ENCODE results near the gene STEAP1B.
"Not testable (repeated sequence)": the region's sequence is repeated elsewhere in the genome, so short reads cannot be mapped to it uniquely, and the experiment has no call there.

STEAP1B gene

DNA sequence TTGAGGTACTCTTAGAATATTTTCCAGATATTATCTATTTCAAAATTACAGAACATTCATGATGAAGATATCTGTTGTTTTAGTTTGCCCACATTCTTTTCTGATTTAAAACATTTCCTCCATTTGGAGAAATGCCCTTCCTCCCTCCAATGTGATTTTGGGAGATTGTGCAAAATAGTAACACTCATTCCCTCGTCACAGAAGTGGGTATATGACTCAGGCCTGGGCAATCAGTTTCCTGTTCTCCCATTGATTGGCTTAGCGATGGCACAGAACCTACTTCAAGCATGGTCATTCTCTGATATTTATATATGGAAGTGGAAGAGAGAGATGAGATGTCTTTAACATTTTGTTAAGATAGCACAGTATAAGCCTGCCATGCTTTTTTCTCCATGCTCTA lies 3.1 kb downstream of the STEAP1B start:
- not testable (repeated sequence) for DNase-seq (ENCODE audit: low spot score)

DNA sequence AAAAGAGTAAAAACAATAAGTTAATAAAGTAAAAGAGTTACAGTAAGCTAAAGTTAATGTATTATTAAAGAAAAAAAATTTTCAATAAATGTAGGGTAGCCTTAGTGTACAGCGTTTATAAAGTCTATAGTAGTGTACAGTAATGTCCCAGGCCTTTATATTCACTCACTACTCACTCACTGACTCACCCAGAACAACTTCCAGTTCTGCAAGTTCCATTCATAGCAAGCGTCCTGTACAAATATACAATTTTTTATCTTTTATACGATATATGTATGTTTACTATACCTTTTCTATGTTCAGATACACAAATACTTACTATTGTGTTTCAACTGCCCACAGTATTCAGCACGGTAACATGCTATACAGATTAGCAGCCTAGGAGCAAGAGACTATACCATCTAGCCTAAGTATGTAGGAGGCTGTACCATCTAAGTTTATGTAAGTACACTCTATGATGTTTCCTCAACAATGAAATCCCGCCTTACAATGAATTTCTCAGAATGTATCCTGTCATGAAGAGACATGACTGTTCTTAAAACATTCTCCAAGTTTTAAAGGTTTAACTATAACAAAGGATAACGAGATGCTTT lies 3.6 kb downstream of the STEAP1B start:
- not testable (repeated sequence) for DNase-seq (ENCODE audit: low spot score)

DNA sequence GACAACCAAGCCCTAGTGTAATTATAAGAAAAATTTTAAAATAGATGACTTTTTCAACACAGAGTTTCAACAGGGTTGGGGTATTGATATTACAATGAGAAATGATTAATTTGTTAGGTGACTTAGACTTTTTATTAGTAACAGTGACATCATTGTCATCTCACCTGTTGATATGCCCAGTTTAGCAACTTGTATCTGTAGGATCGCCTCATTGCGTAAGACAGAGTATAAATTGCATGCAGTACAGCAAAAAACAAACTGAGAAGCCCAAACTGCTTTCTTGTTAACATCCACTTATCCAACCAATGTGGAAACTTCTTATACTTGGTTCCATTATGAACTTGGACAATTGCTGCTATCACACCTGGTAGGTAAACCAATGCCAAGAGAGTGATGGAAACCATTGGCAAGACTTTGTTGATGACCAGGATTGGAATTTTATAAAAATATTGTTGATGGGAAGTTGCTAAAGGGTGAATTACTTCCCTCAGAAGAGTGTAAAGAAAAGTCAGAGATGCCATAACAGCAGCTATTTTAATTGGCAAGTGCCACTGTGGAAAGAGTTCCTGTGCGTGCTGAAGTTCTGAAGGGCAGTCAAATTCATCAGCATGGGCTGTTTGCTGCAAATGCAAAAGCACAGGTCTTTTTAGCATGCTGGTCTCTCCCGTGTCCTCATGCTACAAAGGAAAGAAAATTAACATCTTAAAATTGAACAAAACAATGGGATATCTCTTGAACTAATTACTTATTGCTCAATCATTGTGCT lies 6.6 kb downstream of the STEAP1B start:
- DNase-seq (ENCODE audit: low spot score) = not testable (repeated sequence)

DNA sequence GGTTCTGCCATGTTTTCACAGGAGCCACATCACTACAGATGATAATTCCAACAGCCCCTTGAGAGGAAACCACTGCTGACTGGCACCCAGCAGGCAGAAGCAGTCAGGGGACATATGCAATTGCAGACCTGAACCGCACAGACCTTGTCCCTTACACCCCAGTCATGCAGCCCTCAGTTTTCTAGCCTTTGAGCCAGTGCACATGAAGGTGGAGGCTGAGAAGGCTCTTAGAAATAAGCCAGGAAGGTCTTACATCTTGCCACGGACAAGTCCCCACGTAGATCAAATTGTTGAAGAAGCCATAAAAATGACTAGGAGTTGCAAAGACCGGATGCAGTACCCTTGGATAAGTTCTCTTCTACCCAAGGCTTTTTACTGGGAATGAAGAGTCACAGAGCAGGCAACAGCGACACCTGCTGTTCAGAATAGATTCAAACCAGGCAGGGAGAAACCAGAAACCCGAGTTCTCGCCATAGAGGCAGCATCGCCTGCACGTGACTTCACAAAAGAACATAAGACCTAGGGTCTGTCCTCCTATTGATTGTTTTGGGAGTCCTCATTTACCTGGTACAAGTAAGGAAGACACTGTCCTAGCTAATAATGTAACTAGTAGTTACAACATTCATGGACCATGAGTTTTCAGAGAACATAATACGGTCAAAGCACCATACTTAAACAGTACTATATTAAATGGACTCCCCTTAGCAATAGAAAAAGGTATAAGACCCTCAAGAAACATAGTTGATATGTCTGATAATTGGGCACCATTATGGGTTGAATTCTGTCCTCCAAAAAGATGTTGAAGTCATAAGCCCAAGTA lies 11.1 kb downstream of the STEAP1B start:
- DNase-seq (ENCODE audit: low spot score) = no peak

DNA sequence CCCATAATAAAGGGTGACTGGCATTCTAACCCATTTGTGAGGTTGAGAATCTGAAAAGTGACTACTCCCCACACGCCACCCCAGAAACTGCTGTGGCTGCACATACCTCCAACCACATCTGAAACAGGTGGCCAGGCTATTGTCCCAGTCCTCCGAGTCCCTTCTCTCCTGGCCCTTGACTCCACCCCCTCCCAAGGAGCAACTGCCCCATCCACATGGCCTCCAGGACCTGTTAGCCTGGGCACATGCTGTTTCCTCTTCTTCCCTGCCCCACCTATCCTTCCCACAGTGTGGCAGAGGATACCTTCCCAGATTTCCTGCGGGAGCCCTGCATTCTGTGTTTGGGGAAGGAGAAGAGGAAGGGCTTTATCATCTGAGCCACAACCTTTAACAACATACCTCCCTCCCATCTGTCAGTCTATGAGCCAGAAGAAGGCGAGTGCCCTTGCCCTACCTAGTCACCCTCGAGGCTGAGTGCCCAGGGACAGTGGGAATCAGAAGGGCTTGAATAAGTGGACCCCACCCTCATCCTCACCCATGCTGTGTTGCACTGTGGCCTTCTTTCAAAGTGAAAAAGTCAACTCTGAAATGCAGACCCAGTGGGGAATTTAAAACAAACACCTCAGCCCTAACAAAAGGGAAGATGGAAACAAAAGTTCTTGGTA lies 11.9 kb downstream of the STEAP1B start:
- no peak for DNase-seq (ENCODE audit: low spot score)

DNA sequence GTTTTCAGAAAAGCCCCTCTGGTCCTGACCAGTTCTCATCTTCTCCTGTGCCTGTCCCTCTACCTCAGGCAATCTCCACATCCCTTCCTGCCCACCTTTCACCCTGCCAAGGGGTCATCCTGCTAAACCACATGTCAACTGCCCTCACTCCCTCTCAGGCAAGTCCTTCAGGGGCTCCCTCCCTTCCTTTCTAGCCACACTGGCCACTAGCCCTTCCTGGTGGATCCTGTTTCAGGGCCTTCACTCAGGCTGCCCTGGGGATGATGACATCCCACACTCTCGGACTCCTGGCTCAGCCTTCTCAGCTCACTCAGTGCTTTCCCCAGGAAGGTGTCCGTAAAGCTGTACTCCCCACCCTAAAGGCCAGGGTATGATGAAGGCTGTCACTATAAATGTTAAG lies 13.4 kb downstream of the STEAP1B start:
- no peak for DNase-seq (ENCODE audit: low spot score)

DNA sequence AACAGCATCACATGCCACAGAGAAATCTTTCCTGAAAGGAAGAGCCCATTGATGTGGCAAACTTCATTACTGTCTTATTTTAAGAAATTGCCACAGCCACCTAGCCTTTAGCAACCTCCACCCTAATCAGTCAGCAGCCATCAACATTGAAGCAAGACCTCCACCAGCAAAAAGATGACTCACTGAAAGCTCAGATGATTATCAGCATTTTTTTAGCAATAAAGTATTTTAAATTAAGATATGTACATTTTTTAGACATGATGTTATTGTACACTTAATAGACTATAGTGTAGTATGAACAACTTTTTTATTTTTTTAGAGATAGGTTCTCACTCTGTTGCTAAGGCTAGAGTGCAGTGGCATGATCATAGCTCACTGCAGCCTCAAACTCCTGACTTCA lies 14.8 kb downstream of the STEAP1B start:
- DNase-seq (ENCODE audit: low spot score) = no peak

DNA sequence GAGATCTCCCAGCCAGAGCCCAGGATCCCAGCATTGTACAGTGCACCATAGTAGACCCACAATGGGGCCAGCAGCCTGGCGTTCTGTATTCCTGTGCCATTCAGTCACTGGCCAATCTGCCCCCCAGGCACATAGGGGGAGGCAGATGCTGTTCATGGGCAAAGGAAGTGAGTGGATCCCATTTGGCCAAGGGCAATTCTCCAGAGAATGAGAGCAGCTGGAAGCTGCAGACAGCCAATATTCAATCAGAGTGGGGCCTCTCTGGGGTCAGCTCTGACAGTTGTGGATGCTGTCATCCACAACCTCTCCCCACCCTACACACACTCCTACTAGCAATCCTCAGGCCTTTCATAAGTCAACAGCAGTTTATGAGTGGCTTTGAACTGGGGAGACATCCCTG lies 17.5 kb downstream of the STEAP1B start:
- no peak for DNase-seq (ENCODE audit: low spot score)

DNA sequence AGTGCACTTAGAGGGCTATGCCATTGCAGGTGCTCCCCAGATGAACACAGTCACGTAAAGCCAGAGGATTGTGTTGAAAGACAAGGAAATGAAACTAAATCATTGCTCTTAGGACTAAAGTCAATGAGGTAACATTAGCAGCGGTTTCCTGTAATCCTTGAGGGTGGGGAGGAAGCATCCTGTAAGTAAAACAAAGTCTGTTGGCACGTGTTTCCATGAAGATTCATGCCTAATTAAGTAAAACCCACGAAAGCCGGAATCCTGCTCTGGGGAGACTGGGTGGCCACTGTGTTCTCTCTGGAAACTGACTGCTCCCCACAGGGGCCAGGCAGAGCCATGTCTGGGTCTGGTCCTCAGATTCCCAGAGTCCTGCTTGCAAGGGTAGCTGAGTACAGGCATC lies 18.3 kb downstream of the STEAP1B start:
- DNase-seq (ENCODE audit: low spot score) = no peak

DNA sequence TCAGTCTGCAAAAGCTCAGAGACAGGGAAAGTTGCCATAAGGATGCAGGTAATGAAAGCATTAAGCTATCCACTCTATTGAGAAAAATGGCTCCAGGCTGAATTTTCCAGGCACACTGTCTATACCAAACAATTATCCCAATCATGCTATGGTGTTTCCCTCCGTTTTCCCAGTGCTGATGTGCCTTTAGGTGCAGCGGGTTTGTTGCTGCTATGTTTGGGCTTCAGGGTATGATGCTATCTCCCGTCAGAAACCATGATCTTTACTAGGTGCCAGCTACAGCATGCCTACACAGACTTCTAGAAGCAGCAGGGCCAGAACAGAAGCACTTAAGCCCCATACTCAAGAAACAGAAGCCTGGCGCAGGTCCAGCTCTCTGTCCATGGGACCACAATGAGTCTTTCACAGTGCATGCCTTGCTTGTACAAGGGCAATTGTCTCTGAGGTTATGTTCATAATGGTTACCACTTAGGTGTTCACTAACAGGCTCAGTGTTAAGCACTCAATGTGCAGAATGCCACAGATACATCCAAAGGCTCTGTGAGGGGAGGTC lies 19.4 kb downstream of the STEAP1B start:
- no peak for DNase-seq (ENCODE audit: low spot score)

DNA sequence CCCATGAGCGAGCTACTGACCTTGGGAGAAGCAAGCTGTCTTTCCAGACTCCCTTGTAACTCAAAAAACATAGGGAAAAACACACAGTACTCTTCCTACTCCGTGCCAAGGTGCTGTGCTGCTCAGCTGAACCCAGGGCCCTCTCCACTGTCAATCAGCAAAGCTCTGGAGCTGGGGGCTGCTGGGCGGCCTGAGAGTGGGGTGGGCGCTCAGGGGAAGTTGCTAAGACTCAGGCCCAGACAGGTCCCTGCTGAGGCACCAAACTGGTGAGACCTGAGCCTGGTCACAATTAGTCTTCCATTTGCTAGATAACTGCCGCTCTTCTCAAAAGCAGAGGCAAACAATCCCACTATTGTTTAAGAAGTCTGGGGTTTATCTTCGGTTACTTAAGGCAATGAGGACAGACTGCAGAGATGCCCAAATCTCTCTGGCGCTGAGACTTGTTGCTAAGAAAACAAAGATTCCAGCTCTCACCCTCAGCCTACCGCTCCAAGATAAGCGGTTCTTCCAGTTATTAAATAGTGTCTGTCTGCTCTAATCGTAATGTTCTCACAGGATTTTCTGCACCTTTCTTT lies 22.0 kb downstream of the STEAP1B start:
- no peak for DNase-seq (ENCODE audit: low spot score)

DNA sequence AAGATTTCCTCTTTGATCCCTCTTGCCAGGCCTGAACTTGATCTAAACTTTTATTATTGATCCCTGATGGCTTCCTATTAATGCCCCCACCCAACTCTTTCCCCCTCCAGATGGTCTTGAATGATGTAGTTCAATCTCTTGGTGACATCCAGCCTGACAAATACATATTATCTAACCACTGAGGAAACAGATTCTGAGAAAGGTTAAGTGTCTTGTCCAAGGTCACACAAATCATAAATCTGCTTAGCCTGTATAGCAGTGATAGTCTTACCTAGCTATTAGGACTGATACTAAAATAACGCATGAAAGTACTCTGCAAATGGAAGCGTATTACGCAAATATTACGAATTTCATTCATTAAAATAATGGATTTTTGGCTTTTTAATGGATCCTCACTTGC lies 22.7 kb downstream of the STEAP1B start:
- DNase-seq (ENCODE audit: low spot score) = no peak

DNA sequence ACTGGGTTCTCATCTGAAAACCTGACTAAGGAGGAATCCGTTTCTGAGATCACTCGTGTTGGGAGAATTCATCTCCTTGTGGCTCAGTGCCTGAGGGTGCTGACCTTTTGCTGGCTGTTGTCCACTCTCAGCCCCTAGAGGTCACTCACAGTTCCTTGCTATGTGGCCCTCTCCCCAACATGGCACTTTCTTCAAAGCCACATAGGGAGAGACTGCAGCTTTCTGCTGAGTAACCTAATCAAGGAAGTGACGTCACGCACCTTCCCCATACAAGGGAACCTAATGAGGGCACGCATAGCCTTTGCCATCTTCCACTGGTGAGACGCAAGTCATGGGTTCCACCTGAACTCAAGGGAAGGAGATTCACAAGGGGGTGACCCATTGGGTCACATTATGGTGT lies 23.2 kb downstream of the STEAP1B start:
- DNase-seq (ENCODE audit: low spot score) = no peak

DNA sequence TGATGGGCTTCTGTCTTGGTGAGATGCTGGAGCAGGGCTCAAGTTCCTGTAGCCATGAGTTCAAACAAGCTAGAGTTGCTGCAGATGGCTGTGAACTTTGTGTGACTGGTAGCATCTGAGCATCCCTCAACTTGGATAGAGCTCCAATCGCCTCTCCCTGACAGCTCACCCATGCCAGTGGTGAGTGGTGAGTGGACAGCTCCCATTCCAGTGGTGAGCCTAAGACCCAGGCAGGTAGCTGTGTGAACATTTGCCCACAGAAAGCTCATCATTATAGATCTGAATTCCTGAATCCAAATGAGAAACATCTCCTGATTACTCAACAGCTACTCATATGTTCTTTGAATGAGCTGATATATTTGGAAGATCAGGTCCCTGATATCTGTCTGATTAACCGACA lies 25.3 kb downstream of the STEAP1B start:
- no peak for DNase-seq (ENCODE audit: low spot score)

DNA sequence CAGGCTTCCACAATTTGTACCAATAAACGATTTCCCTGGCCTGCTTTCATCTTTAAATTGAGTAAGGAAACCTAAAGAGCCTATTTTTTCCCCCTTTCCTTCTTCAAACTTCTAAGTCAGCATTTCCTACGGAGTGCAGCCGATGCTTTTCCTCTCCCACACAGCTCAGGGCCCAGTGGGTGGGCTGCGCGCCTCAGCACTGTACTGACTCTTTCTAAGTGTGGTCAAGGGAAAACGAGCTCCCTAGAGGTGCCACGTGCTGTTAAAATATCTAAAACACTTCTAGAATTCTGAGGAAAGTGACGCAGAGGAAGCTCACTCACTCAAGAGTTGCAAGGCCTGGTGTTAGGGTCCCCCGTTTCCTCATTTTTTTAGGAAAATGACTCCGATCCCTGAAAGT lies 29.0 kb downstream of the STEAP1B start:
- no peak for DNase-seq (ENCODE audit: low spot score)

DNA sequence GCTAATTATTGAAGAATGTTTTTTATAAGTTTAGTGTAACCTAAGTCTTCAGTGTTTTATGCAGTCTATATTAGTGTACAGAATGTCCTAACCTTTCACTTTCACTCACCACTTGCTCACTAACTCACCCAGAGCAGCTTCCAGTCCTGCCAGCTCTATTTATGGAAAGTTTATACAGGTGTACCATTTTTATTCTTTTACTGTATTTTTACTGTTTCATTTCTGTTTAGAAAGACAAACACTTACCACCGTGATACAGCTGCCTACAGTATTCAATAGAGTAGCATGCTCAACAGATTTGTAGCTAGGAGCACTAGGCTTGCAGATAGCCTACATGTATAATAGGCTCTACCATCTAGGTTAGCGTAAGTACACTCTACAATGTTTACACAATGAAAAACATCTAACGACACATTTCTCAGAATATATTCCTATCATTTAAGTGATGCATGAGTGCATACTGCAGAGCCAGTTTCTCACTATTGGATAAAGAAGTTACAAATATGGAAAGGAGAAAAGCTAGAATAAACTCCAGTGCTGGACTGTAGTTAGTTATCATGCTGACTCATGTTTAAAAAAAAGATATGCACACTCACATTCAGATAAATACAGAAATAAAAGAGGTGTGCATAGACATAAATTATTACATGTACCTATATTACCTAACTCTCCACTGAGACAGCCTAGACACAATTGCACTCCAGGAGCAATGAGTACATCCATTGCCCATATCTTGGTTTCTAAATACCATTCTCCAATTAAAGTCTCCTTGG lies 30.4 kb downstream of the STEAP1B start:
- no peak for DNase-seq (ENCODE audit: low spot score)

DNA sequence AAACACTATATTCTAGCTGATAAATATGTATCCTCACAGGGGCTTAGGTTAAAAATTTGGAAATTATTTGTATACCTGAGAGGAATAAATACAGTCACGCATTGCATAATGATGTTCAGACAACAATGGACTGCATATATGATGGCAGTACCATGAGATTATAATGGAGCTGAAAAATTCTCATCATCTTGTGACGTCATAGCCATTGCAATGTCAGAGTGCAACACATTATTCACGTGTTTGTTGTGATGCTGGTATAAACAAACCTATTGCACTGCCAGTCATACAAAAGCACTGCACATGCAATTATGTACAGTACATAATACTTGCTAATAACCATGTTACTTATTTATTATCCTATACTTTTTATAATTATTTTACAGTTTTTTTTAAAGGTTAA lies 31.4 kb downstream of the STEAP1B start:
- DNase-seq (ENCODE audit: low spot score) = no peak

DNA sequence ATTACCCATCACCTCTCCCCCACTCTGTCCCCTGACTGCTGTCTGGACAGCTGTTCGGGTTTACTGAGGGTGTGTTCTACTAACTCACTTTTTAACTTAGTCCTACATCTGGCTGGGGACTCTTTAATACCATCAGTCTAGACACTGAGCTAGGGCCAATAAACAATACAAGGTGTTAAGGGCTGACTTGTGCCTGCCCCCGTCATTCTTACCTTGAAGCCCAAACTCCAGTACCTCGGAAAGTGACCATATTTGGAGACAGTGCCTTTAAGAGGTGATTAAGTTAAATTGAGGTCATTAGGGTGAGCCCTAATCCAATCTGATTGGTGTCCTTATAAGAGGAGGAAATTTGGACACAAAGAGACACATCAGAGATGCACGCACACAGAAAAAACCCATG lies 35.7 kb downstream of the STEAP1B start:
- DNase-seq (ENCODE audit: low spot score) = no peak

DNA sequence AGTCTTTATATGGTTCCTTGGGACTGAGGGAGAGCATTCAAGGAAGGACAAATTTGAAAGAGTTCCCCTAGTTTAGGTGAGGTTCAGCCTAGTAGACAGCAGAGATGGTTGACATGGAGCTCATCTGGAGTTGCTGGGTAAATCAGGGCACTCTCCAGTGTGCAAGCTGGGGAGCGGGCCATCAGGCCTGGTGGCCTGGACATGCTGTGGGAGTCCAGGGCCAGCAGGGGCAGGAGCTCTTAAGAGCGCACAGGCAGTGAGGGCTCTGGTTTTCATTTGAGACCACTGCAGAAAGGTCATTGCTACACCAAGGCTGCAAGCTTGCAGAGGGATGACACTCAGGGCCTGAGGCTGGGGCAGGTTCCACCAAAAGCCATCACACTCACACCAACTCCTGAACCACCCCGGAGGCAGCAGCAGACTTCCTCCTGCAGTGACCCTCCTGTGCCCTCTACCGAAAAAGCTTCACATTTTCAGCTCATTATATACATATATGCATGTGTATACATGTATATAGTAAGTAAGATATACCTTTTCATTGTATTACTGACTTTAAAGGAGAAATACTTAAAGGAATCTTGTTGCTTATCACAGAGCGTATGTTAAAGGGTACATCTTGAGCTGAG lies 39.5 kb downstream of the STEAP1B start:
- DNase-seq (ENCODE audit: low spot score) = no peak

DNA sequence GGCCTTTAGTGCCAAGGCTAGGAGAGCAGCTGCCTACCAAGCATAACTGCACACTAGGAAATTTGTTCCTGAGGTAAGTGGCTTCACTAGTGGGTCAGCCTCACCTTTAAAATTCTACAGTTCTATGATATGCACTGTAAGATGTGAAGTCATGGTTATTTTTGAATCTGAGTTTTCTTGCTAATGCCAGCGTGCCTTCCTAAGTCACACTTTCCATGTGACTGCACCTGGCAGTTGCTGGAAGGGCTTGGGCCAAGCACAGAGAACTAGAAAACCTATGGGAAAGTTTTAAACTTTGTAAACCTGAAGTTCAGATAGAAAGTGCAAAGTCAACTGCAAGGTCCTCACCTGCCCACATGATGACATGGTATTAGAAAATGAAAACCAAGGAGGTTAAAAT lies 42.5 kb downstream of the STEAP1B start:
- no peak for DNase-seq (ENCODE audit: low spot score)

DNA sequence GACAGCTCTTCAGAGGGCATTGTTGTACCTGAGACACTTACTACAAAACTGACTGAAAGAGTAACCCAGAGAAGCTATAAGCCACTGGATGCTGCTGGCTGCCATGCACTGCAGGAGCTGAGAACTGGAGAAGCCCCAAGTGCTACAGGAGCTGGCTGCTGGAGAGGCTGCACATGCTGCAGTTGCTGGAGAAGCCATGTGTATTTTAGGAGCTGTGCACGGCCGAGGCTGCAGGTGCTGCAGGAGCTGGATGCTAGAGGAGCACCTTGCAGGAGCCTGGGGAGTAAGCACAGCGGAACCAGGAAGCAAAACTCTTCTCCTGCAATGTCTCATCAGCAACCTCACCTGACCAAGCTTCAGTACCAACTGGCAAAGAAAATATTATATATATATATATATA lies 45.5 kb downstream of the STEAP1B start:
- DNase-seq (ENCODE audit: low spot score) = no peak

Measured in left forelimb (tissue), 1 donor.